SK-N-MC (cell line): ENCODE data around the gene FKBP5.
"Not testable (repeated sequence)": the region's sequence is repeated elsewhere in the genome, so short reads cannot be mapped to it uniquely, and the experiment has no call there.

ENCODE experiments used
- EZH2 ChIP-seq: fragments of 200-600 bp; sonication (generic); IDR thresholded peaks from one replicate; pipeline ENCODE4 v1.6.1; 2017; ENCODE audit warnings: antibody characterized with exemption
- FOXP2 ChIP-seq: optimal IDR thresholded peaks from 2 replicates; pipeline ENCODE3; 2011; ENCODE audit warnings: mild to moderate bottlenecking, moderate library complexity; ENCODE audit not compliant: insufficient read depth; ENCODE audit errors: extremely low read length, control extremely low read depth
- POLR2AphosphoS5 ChIP-seq: IDR thresholded peaks from 2 replicates; pipeline ENCODE4 v1.6.1; 2012; ENCODE audit warnings: mild to moderate bottlenecking, low read depth, low read length, borderline replicate concordance

GRCh38 chr6:35690006-35690405 lies 1.3 kb upstream of the FKBP5 start:
- not testable (repeated sequence) for TF ChIP-seq POLR2AphosphoS5, EZH2, FOXP2
